ENCODE measurements around the gene TAF6L.

DNA sequence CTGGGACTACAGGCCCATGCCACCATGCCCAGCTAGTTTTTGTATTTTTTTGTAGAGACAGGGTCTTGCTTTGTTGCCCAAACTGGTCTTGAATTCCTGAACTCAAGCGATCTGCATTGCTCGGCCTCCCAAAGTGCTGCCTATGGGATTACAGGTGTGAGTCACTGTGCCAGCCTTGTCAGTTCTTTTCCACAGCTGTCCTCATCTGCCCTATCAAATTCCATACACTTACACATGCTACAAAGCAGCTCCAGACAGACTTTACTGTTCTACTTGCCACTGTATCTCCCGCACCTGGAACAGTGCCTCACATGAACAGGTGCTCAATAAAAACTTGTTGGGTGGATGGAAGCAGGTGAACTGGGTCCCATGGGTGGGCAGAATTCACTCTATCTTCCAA is 52.5 kb downstream of the TAF6L start:
- TF ChIP-seq EZH2phosphoT487 (IDR thresholded peaks at IDR 0.05): no peak
- TF ChIP-seq, protein P1, sequence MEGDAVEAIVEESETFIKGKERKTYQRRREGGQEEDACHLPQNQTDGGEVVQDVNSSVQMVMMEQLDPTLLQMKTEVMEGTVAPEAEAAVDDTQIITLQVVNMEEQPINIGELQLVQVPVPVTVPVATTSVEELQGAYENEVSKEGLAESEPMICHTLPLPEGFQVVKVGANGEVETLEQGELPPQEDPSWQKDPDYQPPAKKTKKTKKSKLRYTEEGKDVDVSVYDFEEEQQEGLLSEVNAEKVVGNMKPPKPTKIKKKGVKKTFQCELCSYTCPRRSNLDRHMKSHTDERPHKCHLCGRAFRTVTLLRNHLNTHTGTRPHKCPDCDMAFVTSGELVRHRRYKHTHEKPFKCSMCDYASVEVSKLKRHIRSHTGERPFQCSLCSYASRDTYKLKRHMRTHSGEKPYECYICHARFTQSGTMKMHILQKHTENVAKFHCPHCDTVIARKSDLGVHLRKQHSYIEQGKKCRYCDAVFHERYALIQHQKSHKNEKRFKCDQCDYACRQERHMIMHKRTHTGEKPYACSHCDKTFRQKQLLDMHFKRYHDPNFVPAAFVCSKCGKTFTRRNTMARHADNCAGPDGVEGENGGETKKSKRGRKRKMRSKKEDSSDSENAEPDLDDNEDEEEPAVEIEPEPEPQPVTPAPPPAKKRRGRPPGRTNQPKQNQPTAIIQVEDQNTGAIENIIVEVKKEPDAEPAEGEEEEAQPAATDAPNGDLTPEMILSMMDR (IDR thresholded peaks at IDR 0.05): no peak
